GM21723 (cell line): ENCODE results near the gene HENMT1.

Experiments
- ATAC-seq: cut with Tn5 transposase; IDR thresholded peaks from one replicate; pipeline ENCODE4 v1.9.1; 2021; ENCODE audit warnings: mild to moderate bottlenecking, moderate library complexity; ENCODE audit not compliant: unreplicated experiment

Gene HENMT1

DNA sequence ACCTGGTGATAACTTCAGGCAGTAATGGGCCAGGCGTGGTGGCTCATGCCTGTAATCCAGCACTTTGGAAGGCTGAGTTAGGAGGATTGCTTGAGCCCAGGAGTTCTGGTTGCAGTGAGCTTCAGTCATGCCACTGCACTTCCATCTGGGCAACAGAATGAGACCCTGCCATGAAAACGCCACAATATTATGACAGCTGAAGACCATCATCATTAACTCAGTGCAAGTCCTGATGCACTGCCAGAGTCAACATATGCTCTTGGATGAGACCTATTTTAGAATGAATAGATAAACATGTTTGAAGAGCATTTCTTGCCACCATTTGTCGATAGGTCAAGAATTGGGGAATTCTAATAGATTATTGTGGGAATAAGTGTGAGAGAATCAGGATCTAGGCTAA, 26.4 kb downstream of the HENMT1 start:
- no peak for ATAC-seq

DNA sequence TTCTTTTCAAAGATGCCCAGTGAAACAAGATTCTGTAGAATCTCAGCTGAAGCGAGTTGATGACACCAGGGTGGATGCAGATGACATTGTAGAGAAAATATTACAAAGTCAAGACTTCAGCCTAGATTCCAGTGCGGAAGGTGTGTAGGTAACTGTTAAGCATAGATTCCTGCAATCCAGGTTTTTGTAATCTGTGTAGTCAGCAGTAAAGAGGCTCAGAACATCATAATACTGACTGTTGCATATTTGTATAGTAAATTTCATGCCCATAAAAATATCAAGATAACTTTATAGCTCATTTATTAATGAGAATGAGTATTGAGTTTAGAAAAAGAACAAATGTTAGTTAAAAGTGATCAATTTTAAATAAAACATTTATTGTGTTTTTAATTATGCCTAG, 32.2 kb downstream of the HENMT1 start:
- no peak for ATAC-seq

DNA sequence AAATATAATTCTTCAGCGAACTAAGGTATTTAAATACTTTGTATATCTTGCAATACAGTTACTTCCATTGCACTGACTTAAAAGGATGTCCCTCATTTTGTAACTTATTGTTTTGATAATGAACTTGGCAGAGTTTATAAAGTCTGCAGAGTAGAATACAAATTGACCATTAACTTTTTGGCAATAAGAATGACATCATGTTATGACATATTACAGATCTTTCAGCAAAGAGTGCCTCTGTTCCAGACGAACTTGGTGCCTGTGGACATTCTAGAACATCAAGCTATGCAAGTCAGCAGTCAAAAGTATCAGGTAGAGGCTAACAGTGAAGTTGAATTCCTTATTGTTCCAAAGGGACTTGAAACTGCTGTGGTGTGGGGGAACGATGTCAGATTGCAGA, 32.9 kb downstream of the HENMT1 start:
- no peak for ATAC-seq

DNA sequence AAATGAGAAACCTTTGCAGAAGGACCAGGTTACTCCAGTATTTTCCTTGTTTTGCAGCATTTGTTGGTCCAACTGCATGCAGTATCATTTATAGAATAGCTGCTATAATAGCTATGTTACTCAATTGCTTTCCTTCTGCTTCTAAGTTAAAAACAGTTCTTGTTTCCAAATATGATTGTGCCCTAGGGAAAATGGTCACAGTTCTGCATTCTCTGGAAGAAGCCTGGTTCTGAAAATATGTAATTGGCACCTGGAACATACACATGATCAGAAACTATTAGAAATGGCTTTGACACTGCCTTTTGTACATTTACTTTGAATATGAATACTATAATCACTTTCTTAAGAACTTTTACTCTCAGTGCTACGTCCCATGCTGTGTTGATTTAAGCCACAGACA, 33.6 kb downstream of the HENMT1 start:
- no peak for ATAC-seq

DNA sequence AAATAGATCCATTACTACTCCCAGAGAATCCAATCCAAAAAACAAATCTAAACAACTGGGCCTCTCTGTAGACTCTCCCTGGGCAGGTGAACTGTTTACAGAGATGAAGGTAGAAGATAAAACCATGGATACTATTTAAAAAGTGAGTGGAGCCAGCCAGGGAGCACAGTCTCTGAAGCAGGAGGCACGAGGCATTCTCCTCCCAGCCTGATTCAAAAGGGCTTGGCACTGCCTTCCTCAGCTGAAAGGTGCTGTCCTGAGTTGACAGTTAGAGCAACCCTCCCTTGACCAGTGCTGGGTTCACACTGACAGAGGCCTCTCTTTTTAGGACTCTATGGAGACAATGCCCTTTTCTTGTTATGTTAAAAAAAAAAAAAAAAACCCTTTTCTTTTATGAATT, 36.8 kb downstream of the HENMT1 start:
- ATAC-seq, result no peak

DNA sequence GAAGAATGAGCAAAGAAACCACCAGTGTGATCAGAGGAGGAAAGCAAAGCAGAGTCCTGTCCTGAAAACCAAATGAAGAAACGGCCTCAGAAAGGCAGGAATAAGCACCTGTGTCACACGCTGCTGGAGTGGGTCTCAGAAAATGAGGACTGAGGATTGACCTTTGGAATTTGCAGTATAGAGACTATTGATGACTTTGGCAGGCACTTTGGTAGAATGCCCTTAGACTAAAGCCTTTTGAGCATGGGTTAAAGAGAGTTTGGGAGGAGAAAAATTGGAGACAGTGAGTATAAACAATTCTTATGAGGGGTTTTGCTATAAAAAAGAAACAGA, 43.2 kb downstream of the HENMT1 start:
- no peak for ATAC-seq

DNA sequence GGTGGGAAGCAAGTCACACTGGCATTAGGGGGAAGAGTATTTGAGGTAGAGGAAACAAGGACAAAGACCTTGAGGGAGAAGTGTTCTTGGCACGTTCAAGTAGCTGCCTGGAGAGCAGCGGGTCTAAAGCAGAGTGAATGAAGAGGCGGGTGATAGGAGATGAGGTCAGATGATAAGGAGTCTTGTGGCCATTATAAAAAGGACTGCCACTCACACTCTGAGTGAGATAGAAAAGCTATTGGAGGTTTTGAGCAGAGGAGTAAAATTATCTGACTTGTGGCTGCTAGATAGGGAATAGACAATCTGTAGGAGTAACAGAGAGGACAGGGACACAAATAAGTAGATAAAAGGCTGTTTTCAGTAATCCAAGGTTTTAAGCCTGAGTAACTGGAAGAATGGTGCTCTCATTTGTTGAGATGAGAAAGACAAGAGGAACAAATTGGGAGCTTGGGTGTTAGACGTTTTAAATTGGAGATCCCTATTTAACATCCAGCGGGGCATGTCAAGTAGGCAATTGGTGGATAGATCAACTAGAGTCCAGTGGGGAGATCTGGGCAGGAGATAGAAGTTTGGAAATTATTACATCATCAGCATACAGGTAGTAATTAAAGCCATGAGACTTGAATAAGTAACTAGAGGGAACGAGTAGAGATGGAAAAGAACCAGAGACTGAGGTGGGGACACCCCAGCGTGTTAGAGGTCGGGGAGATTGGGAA, 43.7 kb downstream of the HENMT1 start:
- no peak for ATAC-seq

DNA sequence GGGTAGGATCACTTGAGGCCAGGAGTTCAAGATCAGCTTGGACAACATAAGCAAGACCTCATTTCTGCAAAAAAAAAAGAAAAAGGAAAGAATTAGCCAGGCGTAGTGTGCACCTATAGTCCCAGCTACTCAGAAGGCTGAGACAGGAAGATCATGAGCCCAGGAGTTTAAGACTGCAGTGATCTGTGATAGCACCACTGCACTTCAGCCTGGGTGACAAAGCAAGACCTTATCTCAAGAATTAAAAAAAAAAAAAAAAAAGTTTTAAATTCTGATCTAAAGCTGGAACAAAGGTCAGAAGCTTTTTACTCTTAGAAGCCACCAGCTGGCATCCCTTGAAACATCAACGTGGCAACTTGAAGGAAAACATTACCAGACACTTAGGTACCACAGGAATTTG, 45.3 kb downstream of the HENMT1 start:
- ATAC-seq, result no peak

DNA sequence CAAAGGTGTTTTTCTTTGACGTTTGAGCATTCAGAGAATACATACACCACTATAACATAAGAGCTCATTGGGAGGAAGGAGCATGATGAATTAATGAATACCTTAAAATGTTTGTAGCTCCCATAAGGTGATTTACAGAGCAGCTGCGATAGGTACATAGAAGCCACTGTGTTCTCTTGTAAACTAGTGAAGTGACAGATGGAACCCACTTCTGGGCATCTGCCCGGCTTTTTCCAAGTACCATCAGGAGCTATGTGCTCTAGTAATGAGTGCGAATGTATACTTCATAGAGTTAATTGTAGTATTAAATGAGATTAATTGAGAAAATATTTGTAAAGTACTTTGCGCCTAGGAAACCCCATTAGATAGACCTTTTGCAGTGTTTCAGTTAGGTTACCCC, 48.4 kb downstream of the HENMT1 start:
- no peak for ATAC-seq

DNA sequence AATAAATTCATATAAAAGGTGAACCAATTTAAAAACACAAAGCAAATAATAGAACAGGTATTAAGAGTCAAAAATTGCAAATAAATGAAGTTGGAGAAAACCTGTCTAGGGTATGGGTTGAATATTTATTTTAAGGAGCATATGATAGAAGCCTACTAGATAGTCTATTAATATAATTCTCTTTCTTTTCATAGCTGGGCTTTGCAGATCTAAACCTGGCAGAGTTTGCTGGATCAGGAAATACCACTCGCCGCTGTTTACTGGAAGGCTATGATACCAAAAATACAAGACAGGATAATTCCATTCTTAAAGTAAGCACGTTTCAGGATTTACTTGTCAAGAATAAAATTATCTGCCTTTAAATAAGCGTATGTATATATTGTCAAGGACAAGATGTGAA, 48.9 kb downstream of the HENMT1 start:
- ATAC-seq, result no peak

DNA sequence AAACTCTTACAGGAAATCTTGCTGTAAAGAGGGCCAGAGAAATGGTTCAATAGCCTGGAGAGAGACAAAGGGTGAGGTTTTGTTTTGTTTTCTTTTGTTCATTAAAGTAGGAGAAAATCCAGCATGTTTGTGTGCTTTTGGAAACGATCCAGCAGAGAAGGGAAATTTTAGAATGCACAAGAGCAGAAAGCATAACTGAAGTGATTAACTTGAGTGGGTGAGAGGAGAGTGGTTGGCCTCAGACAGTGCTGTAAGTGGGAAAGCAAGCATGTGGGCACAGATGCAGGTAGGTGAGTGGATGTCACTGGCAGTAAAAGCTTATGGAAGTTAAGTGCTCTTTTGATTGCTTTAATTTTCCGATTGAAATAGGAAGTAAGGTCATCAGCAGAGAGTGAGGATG, 50.8 kb downstream of the HENMT1 start:
- no peak for ATAC-seq

DNA sequence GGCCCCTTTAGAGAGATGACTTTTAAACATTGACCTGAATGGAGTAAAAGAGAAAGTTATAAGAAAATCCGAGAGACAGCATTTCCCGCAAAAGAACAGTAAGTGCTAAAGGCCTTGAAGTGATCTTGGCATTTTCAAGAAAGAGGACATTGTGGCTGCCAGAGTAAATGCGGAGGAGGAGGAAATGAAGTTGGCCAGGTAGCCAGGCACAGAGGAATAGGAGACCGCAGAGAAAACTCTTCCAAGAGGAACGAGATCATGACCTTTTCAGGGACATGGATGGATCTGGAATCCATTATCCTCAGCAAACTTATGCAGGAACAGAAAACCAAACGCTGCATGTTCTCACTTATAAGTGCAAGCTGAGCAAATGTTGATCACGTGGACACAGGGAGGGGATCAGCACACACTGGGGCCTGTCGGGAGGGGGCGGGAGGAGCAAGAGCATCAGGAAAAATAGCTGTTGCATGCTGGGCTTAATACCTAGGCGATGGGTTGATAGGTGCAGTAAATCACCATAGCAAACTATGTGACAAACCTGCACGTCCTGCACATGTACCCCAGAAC, 51.3 kb downstream of the HENMT1 start:
- no peak for ATAC-seq

DNA sequence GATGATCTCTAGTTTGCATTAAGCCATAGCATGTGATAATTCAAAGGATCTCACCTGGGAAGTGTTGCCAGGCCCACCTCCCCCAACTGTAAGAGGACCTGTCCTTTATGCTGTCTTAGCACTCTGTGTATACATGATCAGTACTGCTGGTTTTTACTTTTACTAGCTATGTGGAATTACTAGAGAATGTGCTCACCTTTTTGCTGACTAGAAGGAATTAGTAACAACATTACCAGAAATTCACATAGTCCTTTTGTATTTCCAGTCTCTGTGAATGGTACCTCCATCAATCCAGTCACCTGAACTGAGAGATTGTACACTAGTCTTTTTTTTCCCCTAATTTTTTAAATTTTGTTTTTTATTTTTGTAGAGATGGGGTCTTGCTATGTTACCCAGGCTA, 54.4 kb downstream of the HENMT1 start:
- no peak for ATAC-seq

DNA sequence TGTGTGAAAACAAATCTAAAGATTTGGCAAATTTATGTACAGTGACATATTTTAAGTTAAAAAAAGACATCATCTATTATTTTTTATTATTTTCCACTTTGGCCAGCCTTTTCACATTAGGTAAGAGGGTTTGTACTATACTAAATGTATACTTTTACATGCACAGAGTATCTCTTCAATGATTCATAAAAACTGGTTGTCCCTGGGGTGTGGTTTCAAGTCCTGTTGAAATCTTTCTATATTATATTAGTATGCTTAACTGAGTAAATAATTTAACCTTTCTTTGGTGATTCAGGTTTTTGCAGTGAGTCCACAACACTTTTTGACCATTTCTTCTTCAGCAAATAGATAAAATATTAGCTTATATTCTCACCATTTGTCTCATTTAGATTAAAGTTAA, 55.3 kb downstream of the HENMT1 start:
- no peak for ATAC-seq

DNA sequence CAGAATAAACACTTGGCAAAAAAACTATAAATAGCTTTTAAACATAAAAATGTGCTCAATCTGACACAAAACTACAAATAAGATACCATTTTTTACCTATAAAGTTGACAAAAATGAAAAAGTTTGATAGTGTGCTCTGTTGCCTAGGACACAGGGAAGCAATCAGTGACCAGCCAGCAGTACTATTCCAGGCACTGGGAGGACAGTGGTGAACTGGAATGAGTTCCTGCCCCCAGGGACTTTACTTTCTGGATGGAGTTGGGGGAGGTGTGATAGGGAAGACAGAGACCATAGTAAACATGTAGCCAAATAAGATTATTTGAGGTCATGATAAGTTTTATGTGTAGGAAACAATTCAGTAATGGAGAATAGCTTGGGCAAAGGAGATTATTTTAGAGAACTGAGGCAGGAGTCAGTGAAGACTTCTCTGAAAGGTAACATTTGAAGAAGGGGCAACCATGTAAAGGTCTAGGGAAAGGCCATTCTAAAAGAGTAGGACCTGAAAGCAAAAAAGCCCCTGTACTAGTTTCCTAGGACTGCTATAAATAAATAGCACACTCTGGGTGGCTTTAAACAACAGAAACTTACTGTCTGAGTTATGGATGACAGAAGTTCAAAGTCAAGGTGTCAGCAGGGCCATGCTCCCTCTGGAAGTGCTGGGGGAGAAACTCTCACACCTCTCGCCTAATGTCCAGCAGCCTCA, 59.0 kb downstream of the HENMT1 start:
- ATAC-seq, result no peak

DNA sequence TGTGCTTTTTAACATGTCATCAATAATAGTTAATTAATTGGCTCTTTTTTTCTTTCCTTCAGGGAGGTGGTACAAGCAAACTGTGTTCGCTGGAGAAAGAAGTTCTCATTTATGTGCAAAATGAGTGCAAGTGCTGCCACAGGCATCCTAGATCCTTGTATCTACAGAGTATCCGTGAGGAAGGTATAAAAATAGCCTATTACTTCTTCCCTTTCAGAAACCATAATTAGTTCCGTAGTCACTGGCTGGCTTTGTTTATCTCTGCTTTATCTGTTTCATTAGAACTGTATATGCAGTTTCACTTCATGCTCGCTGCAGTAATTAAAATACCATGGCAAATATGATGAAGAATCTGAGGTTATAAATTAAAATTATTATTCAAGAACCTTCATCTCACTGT, 60.4 kb downstream of the HENMT1 start:
- no peak for ATAC-seq

DNA sequence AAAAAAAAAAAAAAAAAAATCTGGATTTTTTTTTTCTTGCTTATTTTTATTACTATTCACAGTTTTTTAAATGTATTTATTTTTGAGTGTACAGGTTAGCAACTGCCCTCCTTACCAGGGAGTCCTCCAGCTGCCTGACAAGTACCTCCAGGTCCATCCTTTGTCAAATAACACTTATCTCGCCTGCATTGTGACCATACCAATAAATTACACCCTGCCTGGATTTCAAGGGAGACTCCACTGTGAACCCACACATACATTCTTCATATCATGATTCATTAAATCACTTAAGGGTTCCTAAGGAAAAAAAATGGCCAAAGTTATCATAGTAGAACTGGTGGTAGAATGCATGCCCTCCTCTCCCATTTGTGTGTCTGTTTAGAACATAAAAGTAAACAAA, 62.6 kb downstream of the HENMT1 start:
- ATAC-seq, result no peak
